K562 (cell line): ENCODE results near the gene CLGN. TPM values are rescaled to one million over a fixed set of nuclear protein-coding genes. Genes with fewer than 3 reads are reported as not detected.

Experiments used
- ATF1 ChIP-seq, 2 experiments: fragments of 450-650 bp in 1 of 2; IDR thresholded peaks; 2 replicates each; pipeline ENCODE4 v1.6.1; 2016; ENCODE audit warnings: missing compliant biosample characterization in 1 of 2, missing genetic modification characterization in 1 of 2
- CBFB ChIP-seq: sonication (generic); formaldehyde crosslinking; IDR thresholded peaks from 2 replicates; pipeline ENCODE4 v1.4.0; 2020; ENCODE audit warnings: mild to moderate bottlenecking, missing genetic modification reagents
- CCNT2 ChIP-seq: IDR thresholded peaks from 2 replicates; pipeline ENCODE4 v1.6.1; 2011; ENCODE audit warnings: borderline replicate concordance, low read depth, mild to moderate bottlenecking, moderate library complexity, mixed read lengths, low read length; ENCODE audit not compliant: insufficient read length; ENCODE audit errors: extremely low read depth
- DPF2 ChIP-seq: fragments of 450-650 bp; IDR thresholded peaks from 2 replicates; pipeline ENCODE4 v1.6.1; 2016
- MEF2D ChIP-seq: conservative IDR thresholded peaks from 2 replicates; pipeline ENCODE4 v1.6.1; 2016; ENCODE audit warnings: low read depth, missing genetic modification characterization, missing compliant biosample characterization
- MTA3 ChIP-seq: fragments of 450-650 bp; formaldehyde crosslinking; IDR thresholded peaks from 2 replicates; pipeline ENCODE4 v1.6.1; 2017; ENCODE audit warnings: mild to moderate bottlenecking, borderline replicate concordance
- SIN3B ChIP-seq: fragments of 450-650 bp; IDR thresholded peaks from 2 replicates; pipeline ENCODE4 v1.6.1; 2017; ENCODE audit warnings: low read depth, mild to moderate bottlenecking, moderate library complexity
- SMAD2 ChIP-seq: fragments of 150-350 bp; IDR thresholded peaks from 2 replicates; pipeline ENCODE4 v1.6.1; 2014; ENCODE audit warnings: low read depth, mild to moderate bottlenecking, low read length
- SMARCA5 ChIP-seq: fragments of 450-650 bp; IDR thresholded peaks from 2 replicates; pipeline ENCODE4 v1.6.1; 2016
- ZBTB34 ChIP-seq: fragments of 250-450 bp; sonication (Bioruptor Pico); IDR thresholded peaks from 2 replicates; pipeline ENCODE4 v1.8.0; 2021; ENCODE audit warnings: mild to moderate bottlenecking, moderate library complexity
- ZNF217 ChIP-seq: sonication (generic); formaldehyde crosslinking; IDR thresholded peaks from 2 replicates; pipeline ENCODE4 v1.8.0; 2022; ENCODE audit warnings: mild to moderate bottlenecking, missing genetic modification reagents
- ZNF316 ChIP-seq: fragments of 450-650 bp; IDR thresholded peaks from 2 replicates; pipeline ENCODE4 v1.6.1; 2016
- ZNF57 ChIP-seq: fragments of 450-650 bp; formaldehyde crosslinking; IDR thresholded peaks from 2 replicates; pipeline ENCODE4 v1.4.0; 2020; ENCODE audit warnings: mild to moderate bottlenecking, moderate library complexity
- ZNF77 ChIP-seq: fragments of 250-450 bp; sonication (Bioruptor Pico); IDR thresholded peaks from 2 replicates; pipeline ENCODE4 v1.5.0; 2020
- polyA plus RNA-seq, 8 experiments: library from polyadenylated mRNA; depleted of rRNA in 4 of 8; stranded (reverse) in 5 of 8; unstranded in 3 of 8; fragments of >200 nt; fragmentation: Nextera tagmentation in 2 of 8; fragmentation: Illumina TruSeq in 1 of 8; extraction: Ambion mirVana in 2 of 8; extraction: Trizol in 1 of 8; gene quantifications; 2 replicates each; pipeline versions ENCODE4 v1.2.1 to v1.2.3, GENCODE V29; 2011 to 2014; ENCODE audit warnings: inconsistent platforms in 1 of 8, missing spikeins in 1 of 8
- total RNA-seq, 7 experiments: library from RNA; depleted of rRNA in 6 of 7; stranded (reverse); fragments of >200 nt in 6 of 7; fragmentation: Illumina TruSeq in 2 of 7; extraction: Trizol in 2 of 7; gene quantifications; 2 replicates each; pipeline versions ENCODE4 v1.2.1 to v1.2.3, GENCODE V29; 2011 to 2021; ENCODE audit warnings: low replicate concordance in 1 of 7
- TF ChIP-seq, protein P1 (sequence below): fragments of 450-650 bp; IDR thresholded peaks from 2 replicates; pipeline ENCODE4 v1.6.1; 2016; ENCODE audit warnings: low read depth
- TF ChIP-seq, protein P2 (sequence below), 2 experiments: IDR thresholded peaks; 2 replicates each; pipeline ENCODE4 v1.6.1; 2012; ENCODE audit warnings: improper control_type of control experiment in 2 of 2, low read depth in 2 of 2, low read length in 2 of 2, borderline replicate concordance in 1 of 2

Gene CLGN
- total and polyA plus RNA-seq, 9 of the 15 experiments (the other 6 are each of a cell fraction or from before 2014, with no cell fraction given) = 0.22 to 3.6 (median 2.7) TPM

GRCh38 chr4:140427106-140427918, at the start of gene CLGN (continued):
- TF ChIP-seq, protein P1, sequence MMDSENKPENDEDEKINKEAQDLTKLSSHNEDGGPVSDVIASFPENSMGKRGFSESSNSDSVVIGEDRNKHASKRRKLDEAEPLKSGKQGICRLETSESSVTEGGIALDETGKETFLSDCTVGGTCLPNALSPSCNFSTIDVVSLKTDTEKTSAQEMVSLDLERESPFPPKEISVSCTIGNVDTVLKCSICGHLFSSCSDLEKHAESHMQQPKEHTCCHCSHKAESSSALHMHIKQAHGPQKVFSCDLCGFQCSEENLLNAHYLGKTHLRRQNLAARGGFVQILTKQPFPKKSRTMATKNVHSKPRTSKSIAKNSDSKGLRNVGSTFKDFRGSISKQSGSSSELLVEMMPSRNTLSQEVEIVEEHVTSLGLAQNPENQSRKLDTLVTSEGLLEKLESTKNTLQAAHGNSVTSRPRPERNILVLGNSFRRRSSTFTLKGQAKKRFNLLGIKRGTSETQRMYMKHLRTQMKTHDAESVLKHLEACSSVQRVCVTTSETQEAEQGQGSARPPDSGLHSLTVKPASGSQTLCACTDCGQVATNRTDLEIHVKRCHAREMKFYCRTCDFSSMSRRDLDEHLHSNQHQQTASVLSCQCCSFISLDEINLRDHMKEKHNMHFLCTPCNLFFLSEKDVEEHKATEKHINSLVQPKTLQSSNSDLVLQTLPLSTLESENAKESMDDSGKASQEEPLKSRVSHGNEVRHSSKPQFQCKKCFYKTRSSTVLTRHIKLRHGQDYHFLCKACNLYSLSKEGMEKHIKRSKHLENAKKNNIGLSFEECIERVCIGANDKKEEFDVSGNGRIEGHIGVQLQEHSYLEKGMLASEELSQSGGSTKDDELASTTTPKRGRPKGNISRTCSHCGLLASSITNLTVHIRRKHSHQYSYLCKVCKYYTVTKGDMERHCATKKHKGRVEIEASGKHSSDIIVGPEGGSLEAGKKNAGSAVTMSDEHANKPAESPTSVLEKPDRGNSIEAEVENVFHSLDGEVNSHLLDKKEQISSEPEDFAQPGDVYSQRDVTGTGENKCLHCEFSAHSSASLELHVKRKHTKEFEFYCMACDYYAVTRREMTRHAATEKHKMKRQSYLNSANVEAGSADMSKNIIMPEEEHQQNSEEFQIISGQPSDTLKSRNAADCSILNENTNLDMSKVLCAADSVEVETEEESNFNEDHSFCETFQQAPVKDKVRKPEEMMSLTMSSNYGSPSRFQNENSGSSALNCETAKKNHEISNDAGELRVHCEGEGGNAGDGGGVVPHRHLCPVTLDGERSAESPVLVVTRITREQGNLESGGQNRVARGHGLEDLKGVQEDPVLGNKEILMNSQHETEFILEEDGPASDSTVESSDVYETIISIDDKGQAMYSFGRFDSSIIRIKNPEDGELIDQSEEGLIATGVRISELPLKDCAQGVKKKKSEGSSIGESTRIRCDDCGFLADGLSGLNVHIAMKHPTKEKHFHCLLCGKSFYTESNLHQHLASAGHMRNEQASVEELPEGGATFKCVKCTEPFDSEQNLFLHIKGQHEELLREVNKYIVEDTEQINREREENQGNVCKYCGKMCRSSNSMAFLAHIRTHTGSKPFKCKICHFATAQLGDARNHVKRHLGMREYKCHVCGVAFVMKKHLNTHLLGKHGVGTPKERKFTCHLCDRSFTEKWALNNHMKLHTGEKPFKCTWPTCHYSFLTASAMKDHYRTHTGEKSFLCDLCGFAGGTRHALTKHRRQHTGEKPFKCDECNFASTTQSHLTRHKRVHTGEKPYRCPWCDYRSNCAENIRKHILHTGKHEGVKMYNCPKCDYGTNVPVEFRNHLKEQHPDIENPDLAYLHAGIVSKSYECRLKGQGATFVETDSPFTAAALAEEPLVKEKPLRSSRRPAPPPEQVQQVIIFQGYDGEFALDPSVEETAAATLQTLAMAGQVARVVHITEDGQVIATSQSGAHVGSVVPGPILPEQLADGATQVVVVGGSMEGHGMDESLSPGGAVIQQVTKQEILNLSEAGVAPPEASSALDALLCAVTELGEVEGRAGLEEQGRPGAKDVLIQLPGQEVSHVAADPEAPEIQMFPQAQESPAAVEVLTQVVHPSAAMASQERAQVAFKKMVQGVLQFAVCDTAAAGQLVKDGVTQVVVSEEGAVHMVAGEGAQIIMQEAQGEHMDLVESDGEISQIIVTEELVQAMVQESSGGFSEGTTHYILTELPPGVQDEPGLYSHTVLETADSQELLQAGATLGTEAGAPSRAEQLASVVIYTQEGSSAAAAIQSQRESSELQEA = no peak
- no peak for TF ChIP-seq SMAD2
- no peak for TF ChIP-seq ZNF316
- no peak for TF ChIP-seq ZBTB34 (CRISPR knock-in tag)
- TF ChIP-seq ZNF217 = no peak
- TF ChIP-seq CCNT2 = peak; percentile 8
- TF ChIP-seq, protein P2, sequence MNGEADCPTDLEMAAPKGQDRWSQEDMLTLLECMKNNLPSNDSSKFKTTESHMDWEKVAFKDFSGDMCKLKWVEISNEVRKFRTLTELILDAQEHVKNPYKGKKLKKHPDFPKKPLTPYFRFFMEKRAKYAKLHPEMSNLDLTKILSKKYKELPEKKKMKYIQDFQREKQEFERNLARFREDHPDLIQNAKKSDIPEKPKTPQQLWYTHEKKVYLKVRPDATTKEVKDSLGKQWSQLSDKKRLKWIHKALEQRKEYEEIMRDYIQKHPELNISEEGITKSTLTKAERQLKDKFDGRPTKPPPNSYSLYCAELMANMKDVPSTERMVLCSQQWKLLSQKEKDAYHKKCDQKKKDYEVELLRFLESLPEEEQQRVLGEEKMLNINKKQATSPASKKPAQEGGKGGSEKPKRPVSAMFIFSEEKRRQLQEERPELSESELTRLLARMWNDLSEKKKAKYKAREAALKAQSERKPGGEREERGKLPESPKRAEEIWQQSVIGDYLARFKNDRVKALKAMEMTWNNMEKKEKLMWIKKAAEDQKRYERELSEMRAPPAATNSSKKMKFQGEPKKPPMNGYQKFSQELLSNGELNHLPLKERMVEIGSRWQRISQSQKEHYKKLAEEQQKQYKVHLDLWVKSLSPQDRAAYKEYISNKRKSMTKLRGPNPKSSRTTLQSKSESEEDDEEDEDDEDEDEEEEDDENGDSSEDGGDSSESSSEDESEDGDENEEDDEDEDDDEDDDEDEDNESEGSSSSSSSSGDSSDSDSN (IDR thresholded peaks at IDR 0.05; ENCODE audit: borderline replicate concordance in 1 of 2, low read depth in 2 of 2, low read length in 2 of 2) = peak in 1 of 2 experiments; percentile 63; a peak in 1 of 4 replicates
- no peak for TF ChIP-seq ZNF77 (CRISPR knock-in tag)
- no peak for TF ChIP-seq DPF2
- no peak for TF ChIP-seq ZNF57
- peak; percentile 32; the same call in 1 of the 2 replicates for TF ChIP-seq MTA3
- 0 out of 2 replicates have a peak, but pooled peaks have one; percentile 6 for TF ChIP-seq SIN3B
- TF ChIP-seq SMARCA5 = no peak
- TF ChIP-seq ATF1 (CRISPR knock-in tag; IDR thresholded peaks at IDR 0.05) = no peak
- TF ChIP-seq ATF1 (tag; IDR thresholded peaks at IDR 0.05) = peak; percentile 38
- TF ChIP-seq MEF2D (tag) = no peak
- TF ChIP-seq CBFB (CRISPR knock-in tag) = no peak
